DND-41 (cell line): ENCODE measurements around the gene ENTPD8.

Source experiments
- EZH2 ChIP-seq: IDR thresholded peaks from 3 replicates; pipeline ENCODE4 v1.6.1; 2012; ENCODE audit warnings: borderline replicate concordance, low read depth, mild to moderate bottlenecking, moderate library complexity, low read length, inconsistent platforms; ENCODE audit not compliant: severe bottlenecking
- TF ChIP-seq, protein P1 (sequence below): IDR thresholded peaks from 2 replicates; pipeline ENCODE4 v1.5.1; 2012; ENCODE audit warnings: borderline replicate concordance, low read length, moderate library complexity, mild to moderate bottlenecking; ENCODE audit not compliant: poor library complexity, severe bottlenecking; ENCODE audit errors: extremely low read depth

DNA sequence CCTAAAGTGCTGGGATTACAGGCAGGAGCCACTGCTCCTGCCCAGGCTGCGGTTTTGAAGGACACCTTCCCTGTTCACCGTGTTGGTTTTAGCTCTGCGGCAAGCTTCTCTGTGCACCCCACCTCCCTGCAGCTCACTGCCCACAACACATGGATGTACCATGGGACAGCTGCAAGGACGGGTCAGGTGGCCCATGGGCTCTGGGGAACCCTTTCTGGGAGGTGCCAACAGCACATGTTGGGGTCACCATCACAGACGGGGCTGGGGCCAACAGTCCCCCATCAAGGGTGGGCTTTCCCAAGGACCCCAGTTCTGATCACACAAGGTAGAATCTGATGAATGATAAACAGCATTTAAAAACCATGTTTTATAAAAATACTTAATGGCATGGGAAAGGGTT is 25.7 kb downstream of the ENTPD8 start:
- TF ChIP-seq EZH2 = no peak
- TF ChIP-seq, protein P1, sequence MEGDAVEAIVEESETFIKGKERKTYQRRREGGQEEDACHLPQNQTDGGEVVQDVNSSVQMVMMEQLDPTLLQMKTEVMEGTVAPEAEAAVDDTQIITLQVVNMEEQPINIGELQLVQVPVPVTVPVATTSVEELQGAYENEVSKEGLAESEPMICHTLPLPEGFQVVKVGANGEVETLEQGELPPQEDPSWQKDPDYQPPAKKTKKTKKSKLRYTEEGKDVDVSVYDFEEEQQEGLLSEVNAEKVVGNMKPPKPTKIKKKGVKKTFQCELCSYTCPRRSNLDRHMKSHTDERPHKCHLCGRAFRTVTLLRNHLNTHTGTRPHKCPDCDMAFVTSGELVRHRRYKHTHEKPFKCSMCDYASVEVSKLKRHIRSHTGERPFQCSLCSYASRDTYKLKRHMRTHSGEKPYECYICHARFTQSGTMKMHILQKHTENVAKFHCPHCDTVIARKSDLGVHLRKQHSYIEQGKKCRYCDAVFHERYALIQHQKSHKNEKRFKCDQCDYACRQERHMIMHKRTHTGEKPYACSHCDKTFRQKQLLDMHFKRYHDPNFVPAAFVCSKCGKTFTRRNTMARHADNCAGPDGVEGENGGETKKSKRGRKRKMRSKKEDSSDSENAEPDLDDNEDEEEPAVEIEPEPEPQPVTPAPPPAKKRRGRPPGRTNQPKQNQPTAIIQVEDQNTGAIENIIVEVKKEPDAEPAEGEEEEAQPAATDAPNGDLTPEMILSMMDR = no peak
